Measurements from ENCODE around the gene CXCL9.
"Not testable (repeated sequence)": the region's sequence is repeated elsewhere in the genome, so short reads cannot be mapped to it uniquely, and the experiment has no call there.

CXCL9 gene

GRCh38 chr4:76007089-76007862 lies at the start of gene CXCL9:
TSS of gene CXCL9 (minus strand) at chr4:76007509. CDS start at chr4:76007449, 60 bp downstream.
- DNase-seq = no peak

- DNase-seq = no peak
These were observed 48.1 kb upstream of the CXCL9 start for GRCh38 chr4:76055421-76055820.

- DNase-seq = no peak
These were observed 47.7 kb upstream of the CXCL9 start for GRCh38 chr4:76055016-76055415.

DNA sequence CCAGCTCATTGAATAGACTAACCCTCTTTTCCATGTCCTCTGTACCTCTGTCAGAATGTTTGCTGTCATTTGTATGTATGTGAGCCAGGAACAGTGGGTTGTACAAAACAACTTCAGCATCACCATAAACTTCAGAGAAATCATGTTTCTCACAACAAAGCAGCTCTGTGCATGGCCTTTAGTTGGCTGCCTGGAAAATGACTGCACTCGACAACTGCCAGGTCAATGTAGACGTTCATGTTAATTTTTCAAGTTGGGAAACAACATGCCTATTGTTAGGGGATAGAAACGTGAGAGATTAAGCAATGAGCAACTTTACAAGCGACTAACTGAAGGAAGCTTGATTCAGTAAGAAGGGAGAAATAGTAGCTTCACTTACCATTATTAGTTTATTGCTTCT lies 46.4 kb upstream of the CXCL9 start:
- no peak for DNase-seq

DNA sequence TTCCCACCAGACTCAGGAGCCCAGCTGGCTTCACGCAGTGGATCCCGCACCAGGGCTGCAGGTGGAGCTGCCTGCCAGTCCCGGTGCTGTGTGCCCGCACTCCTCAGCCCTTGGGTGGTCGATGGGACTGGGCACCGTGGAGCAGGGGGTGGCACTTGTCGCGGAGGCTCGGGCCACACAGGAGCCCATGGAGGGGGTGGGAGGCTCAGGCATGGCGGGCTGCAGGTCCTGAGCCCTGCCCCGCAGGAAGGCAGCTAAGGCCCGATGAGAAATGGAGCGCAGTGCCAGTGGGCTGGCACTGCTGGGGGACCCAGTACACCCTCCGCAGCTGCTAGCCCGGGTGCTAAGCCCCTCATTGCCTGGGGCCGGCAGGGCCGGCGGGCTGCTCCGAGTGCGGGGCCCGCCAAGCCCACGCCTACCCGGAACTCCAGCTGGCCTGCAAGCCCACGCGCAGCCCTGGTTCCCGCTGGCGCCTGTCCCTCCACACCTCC lies 43.3 kb upstream of the CXCL9 start:
- DNase-seq = not testable (repeated sequence)

DNA sequence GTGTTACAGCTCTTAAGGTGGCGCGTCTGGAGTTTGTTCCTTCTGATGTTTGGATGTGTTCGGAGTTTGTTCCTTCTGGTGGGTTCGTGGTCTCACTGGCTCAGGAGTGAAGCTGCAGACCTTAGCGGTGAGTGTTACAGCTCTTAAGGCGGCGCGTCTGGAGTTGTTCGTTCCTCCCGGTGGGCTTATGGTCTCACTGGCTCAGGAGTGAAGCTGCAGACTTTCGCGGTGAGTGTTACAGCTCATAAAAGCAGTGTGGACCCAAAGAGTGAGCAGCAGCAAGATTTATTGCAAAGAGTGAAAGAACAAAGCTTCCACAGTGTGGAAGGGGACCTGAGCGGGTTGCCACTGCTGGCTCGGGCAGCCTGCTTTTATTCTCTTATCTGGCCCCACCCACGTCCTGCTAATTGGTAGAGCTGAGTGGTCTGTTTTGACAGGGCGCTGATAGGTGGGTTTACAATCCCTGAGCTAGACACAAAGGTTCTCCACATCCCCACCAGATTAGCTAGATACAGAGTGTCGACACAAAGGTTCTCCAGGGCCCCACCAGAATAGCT lies 42.6 kb upstream of the CXCL9 start:
- DNase-seq = not testable (repeated sequence)

GRCh38 chr4:76044686-76045085 lies 37.4 kb upstream of the CXCL9 start:
- not testable (repeated sequence) for DNase-seq

DNA sequence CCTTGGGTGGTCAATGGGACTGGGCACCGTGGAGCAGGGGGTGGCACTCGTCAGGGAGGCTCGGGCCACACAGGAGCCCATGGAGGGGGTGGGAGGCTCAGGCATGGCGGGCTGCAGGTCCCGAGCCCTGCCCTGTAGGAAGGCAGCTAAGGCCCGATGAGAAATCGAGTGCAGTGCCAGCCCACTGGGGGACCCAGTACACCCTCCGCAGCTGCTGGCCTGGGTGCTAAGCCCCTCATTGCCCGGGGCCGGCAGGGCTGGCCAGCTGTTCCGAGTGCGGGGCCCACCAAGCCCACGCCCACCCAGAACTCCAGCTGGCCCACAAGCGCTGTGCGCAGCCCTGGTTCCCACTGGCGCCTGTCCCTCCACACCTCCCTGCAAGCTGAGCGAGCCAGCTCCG lies 36.0 kb upstream of the CXCL9 start:
- not testable (repeated sequence) for DNase-seq

DNA sequence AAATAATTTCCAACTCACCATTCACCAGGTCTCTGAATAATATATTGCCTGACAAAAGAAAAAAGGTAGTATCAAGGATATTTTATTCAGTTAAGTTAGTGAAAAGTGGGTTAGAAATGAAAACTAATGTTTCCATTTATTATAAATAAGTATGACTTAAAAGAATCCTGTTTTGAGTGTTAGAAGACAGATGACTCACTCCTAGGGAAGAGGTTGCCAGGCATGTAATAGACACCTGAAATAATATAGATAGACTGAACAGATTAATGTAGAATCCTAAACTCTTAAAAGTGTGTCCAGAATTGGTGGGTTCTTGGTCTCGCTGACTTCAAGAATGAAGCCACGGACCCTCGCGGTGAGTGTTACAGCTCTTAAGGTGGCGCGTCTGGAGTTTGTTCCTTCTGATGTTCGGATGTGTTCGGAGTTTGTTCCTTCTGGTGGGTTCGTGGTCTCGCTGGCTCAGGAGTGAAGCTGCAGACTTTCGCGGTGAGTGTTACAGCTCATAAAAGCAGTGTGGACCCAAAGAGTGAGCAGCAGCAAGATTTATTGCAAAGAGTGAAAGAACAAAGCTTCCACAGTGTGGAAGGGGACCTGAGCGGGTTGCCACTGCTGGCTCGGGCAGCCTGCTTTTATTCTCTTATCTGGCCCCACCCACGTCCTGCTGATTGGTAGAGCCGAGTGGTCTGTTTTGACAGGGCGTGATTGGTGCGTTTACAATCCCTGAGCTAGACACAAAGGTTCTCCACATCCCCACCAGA lies 35.1 kb upstream of the CXCL9 start:
- not testable (repeated sequence) for DNase-seq

DNA sequence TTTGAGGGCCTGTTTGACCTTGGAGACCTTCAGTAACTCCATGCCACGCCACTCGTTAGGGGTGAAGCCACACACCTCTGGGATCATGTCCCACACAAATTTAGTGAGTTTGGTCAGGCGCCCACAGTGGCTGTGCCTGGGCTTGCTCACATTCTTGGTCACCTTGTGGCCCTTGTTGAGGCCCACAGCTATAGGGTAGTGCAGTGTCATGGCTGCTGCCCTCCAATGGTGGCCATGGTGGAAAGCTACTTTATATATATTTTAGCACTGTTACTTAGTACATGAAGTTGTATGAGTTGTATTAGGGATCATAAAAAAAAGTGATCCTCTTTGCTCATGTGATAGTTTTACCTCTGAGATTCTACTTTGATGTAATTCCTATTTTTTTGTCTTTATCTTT lies 29.5 kb upstream of the CXCL9 start:
- DNase-seq = no peak

GRCh38 chr4:76035799-76036380 lies 28.6 kb upstream of the CXCL9 start, which contains the start of gene CXCL11:
TSS of gene CXCL11 (minus strand) at chr4:76036070. CDS start at chr4:76035987, 83 bp downstream.
- DNase-seq = no peak

GRCh38 chr4:76035141-76035540 lies 27.8 kb upstream of the CXCL9 start:
- no peak for DNase-seq

GRCh38 chr4:76029300-76029699 lies 22.0 kb upstream of the CXCL9 start:
- no peak for DNase-seq

- DNase-seq = no peak
These were observed 21.0 kb upstream of the CXCL9 start for GRCh38 chr4:76028350-76028765.

DNA sequence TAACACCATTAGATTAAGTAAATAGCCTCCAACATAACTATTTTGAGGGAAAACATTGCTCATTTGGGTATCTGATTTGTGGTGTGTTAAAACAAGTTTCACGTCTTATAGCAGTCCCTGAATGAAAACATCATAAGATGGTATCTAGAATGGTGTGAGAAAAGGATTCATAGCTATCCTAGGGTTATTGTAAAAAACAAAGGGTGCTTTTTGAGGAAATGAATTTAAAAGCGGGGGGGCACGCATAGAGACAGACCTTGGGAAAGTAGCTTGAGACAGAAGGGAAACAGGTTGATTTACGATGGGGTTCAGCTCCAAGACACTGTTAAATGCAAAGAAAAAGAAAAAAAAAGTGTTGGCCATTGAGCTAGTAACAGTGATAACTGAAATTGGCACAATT lies 16.8 kb upstream of the CXCL9 start:
- DNase-seq = no peak

GRCh38 chr4:76023389-76023788 lies 16.1 kb upstream of the CXCL9 start, which contains the start of gene CXCL10:
TSS of gene CXCL10 (minus strand) at chr4:76023497. CDS start at chr4:76023431, 66 bp downstream.
- DNase-seq = no peak

DNA sequence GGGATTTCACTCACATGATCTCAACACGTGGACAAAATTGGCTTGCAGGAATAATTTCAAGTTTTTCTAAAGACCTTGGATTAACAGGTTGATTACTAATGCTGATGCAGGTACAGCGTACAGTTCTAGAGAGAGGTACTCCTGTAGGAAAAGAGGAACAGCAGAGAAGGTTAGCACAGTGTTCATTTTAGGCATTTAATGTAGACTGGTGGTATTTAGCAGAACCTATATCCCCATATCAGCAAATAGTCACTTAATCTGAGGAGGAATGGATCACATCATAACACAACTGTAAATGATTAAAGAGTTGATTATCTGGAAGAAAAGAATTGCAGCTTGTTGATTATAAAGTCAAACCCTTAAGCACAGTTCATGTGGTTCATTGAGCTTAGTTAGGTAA lies 15.4 kb upstream of the CXCL9 start:
- DNase-seq = no peak

DNA sequence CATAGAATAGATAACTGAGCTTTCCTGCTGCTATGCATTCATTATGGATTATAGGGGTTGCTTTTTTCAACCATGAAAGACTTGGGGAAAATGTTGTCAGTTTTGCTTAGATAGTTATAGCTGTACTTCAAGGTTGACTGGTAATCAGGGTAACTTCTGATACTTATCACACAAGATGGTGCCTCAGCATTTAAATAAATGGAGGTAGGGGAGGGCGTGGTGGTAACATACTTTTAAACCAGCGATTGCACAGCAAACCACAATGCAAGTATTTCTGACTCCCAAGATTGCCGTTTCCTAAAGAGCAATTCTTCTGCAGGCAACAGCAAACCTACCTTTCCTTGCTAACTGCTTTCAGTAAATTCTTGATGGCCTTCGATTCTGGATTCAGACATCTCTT lies 14.7 kb upstream of the CXCL9 start:
- no peak for DNase-seq

- no peak for DNase-seq
These were observed 9.9 kb upstream of the CXCL9 start for GRCh38 chr4:76017056-76017686.

GRCh38 chr4:76016393-76016792 lies 9.1 kb upstream of the CXCL9 start:
- DNase-seq = peak; percentile 43

DNA sequence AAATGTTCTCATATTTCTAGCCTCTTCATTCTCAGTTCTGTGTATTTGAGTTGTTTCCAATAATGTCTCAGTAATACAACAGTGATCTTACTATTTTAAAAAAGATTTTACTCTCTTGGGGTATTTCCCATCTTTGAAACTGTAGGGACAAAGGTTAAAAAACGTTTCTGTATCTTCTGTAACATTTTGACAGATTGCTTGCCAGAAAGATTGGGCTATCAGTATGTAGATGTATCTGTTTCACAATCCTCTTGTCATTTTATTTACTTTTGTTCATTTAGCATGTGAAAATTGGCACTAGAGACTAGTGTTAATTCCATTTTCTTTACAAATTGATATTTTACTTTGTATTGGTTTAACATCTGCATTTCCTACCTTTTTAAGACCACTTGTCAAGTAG lies 6.2 kb upstream of the CXCL9 start:
- DNase-seq = no peak

DNA sequence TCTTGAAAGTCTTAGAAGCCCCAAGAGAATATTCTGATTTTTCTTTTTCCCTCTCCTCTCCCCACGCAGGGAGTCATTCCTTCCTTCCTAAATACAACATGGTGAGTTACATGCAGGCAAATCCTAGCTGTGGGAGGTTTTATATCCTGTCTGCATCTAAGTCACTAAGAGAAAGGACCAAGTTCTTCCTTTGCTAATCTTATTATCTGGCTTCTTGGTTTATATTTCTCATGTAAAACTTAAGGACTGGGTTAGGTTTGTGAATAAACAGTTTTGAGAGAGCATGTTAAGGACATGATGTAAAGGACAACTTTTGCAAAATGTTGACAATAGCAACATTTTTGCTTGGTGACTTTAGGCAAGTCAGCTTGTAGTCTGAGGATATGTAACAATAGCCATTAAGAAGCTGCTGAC lies 5.1 kb upstream of the CXCL9 start:
- no peak for DNase-seq
